GM21423 (cell line): ENCODE results near the gene GGNBP2.

Experiments
- ATAC-seq: cut with Tn5 transposase; IDR thresholded peaks from one replicate; pipeline ENCODE4 v1.9.1; 2021; ENCODE audit warnings: mild to moderate bottlenecking, moderate library complexity; ENCODE audit not compliant: unreplicated experiment

Gene GGNBP2

GRCh38 chr17:36628576-36628975 lies 83.9 kb downstream of the GGNBP2 start:
- no peak for ATAC-seq

- ATAC-seq, result no peak
Observed at GRCh38 chr17:36629252-36629847, 84.6 kb downstream of the GGNBP2 start.

GRCh38 chr17:36629970-36630502 lies 85.3 kb downstream of the GGNBP2 start:
- no peak for ATAC-seq

- no peak for ATAC-seq
Observed at GRCh38 chr17:36631022-36631421, 86.3 kb downstream of the GGNBP2 start.

GRCh38 chr17:36632916-36633771 lies 88.4 kb downstream of the GGNBP2 start:
- no peak for ATAC-seq
